Fibroblast of lung (primary cell): Measurements from ENCODE around the gene DTWD1.

Experiments
- CTCF ChIP-seq, 2 donors: IDR thresholded peaks in 1 of 2; conservative IDR thresholded peaks in 1 of 2; 1 replicate in 1 of 2; 2 replicates in 1 of 2; pipeline ENCODE4 v1.5.1; 2011 to 2012; ENCODE audit warnings: low read length in 2 of 2, control low read depth in 1 of 2, inconsistent platforms in 1 of 2, low read depth in 1 of 2, mild to moderate bottlenecking in 1 of 2
- EZH2 ChIP-seq: IDR thresholded peaks from 2 replicates; pipeline ENCODE4 v1.5.1; 2012; ENCODE audit warnings: low read length, control low read depth, mild to moderate bottlenecking; ENCODE audit errors: missing control alignments

- TF ChIP-seq EZH2 (no peak), CTCF (conservative IDR thresholded peaks at IDR 0.05 in 1 of 2, IDR thresholded peaks at IDR 0.05 in 1 of 2; ENCODE audit: low read depth in 1 of 2, low read length in 2 of 2) (no peak)
These were observed 10.5 kb upstream of the DTWD1 start for GRCh38 chr15:49610157-49610918.
